ENCODE results near the gene ZNF24. TPM values are rescaled to one million over a fixed set of nuclear protein-coding genes. Genes with fewer than 3 reads are reported as not detected.

Gene ZNF24
- total and polyA plus RNA-seq, 10 of the 15 experiments (the other 5 are each of a cell fraction or from before 2014, with no cell fraction given): 13.6 to 41.7 (median 28.3) TPM

DNA sequence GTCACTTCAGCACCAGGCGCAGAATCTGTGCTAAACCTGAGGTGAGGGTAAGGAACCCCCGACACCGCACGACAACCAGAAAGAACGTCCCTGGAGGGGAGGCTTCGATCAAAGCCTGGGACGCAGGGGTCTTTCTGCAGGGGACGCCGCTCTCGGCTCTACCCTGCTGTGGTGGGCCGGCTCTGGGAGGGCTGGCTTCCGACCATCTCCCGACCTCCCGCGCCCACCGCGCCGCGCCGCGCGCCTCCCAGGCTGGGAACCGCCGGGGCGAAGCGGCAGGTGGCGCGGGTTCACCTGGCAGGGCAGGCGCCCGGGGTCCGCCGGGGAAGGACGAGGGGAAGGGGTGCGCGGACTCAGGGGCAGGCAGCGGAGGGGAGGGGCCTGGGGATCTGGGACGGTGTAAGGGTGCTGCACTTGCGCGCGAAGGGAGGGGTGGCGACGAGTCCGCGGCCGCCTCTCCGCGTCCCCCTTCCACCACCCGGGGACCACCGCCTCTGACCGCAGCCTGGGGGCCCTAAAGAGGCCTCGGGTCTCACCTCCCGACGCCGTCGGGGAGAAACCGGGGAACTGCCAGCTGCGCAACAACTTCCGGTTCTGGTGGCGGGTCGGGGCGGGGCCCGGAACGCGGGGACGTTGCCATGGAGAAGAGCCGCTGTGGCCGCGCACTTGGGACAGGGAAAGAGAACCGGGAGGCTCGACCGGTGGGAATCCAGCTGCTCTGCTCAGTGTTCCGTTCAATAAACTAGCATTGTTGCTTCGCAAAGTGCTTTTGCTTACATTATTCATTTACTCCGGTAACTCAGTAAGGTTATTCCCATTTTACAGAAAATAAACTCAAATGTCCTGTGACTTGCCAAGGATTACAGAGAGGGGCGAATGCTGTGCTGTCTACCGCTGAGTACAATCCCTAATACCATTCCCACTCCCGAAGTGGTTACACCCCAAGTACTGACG, 32.8 kb upstream of the ZNF24 start, which contains the start of gene ZNF396 (continued):
- TF ChIP-seq SIX5 (IDR thresholded peaks at IDR 0.05; ENCODE audit: low read depth, low read length, severe bottlenecking) (no peak), NFYB (IDR thresholded peaks at IDR 0.05; ENCODE audit: insufficient read depth, low read depth, low read length) (no peak), MAX (IDR thresholded peaks at IDR 0.05; ENCODE audit: low read depth, low read length) (no peak), KDM1A (IDR thresholded peaks at IDR 0.05; ENCODE audit: borderline replicate concordance) (no peak), HDAC6 (IDR thresholded peaks at IDR 0.05; ENCODE audit: unreplicated experiment) (peak; percentile 58), SP1 (IDR thresholded peaks at IDR 0.05; ENCODE audit: low read depth, low read length) (no peak), ZNF687 (IDR thresholded peaks at IDR 0.05) (no peak), ZBTB33 (IDR thresholded peaks at IDR 0.05) (no peak), RFX5 (IDR thresholded peaks at IDR 0.05; ENCODE audit: low read depth, low read length) (no peak)
- TF ChIP-seq, protein P1, sequence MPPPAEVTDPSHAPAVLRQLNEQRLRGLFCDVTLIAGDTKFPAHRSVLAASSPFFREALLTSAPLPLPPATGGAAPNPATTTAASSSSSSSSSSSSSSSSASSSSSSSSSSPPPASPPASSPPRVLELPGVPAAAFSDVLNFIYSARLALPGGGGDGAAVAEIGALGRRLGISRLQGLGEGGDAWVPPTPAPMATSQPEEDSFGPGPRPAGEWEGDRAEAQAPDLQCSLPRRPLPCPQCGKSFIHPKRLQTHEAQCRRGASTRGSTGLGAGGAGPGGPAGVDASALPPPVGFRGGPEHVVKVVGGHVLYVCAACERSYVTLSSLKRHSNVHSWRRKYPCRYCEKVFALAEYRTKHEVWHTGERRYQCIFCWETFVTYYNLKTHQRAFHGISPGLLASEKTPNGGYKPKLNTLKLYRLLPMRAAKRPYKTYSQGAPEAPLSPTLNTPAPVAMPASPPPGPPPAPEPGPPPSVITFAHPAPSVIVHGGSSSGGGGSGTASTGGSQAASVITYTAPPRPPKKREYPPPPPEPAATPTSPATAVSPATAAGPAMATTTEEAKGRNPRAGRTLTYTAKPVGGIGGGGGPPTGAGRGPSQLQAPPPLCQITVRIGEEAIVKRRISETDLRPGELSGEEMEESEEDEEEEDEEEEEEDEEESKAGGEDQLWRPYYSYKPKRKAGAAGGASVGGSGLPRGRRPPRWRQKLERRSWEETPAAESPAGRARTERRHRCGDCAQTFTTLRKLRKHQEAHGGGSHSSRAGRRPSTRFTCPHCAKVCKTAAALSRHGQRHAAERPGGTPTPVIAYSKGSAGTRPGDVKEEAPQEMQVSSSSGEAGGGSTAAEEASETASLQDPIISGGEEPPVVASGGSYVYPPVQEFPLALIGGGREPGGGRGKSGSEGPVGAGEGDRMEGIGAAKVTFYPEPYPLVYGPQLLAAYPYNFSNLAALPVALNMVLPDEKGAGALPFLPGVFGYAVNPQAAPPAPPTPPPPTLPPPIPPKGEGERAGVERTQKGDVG (CRISPR knock-in tag; IDR thresholded peaks at IDR 0.05): no peak
- TF ChIP-seq, protein P2, sequence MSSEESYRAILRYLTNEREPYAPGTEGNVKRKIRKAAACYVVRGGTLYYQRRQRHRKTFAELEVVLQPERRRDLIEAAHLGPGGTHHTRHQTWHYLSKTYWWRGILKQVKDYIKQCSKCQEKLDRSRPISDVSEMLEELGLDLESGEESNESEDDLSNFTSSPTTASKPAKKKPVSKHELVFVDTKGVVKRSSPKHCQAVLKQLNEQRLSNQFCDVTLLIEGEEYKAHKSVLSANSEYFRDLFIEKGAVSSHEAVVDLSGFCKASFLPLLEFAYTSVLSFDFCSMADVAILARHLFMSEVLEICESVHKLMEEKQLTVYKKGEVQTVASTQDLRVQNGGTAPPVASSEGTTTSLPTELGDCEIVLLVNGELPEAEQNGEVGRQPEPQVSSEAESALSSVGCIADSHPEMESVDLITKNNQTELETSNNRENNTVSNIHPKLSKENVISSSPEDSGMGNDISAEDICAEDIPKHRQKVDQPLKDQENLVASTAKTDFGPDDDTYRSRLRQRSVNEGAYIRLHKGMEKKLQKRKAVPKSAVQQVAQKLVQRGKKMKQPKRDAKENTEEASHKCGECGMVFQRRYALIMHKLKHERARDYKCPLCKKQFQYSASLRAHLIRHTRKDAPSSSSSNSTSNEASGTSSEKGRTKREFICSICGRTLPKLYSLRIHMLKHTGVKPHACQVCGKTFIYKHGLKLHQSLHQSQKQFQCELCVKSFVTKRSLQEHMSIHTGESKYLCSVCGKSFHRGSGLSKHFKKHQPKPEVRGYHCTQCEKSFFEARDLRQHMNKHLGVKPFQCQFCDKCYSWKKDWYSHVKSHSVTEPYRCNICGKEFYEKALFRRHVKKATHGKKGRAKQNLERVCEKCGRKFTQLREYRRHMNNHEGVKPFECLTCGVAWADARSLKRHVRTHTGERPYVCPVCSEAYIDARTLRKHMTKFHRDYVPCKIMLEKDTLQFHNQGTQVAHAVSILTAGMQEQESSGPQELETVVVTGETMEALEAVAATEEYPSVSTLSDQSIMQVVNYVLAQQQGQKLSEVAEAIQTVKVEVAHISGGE (CRISPR knock-in tag; IDR thresholded peaks at IDR 0.05): peak; percentile 38; the same call in 1 of the 2 replicates
- TF ChIP-seq, protein P3, sequence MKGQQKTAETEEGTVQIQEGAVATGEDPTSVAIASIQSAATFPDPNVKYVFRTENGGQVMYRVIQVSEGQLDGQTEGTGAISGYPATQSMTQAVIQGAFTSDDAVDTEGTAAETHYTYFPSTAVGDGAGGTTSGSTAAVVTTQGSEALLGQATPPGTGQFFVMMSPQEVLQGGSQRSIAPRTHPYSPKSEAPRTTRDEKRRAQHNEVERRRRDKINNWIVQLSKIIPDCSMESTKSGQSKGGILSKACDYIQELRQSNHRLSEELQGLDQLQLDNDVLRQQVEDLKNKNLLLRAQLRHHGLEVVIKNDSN (IDR thresholded peaks at IDR 0.05; ENCODE audit: borderline replicate concordance, extremely low read length, insufficient read depth, low read depth, low read length): no peak
